Vagina (tissue), 2 donors: Measurements from ENCODE around the gene MYH9.

Experiments used
- POLR2A ChIP-seq, 2 donors: fragments of 450-650 bp; IDR thresholded peaks; one replicate each; pipeline ENCODE4 v1.6.1; 2017; ENCODE audit warnings: antibody characterized with exemption in 2 of 2, mild to moderate bottlenecking in 2 of 2, moderate library complexity in 2 of 2
- TF ChIP-seq, protein P1 (sequence below), 3 experiments: fragments of 450-650 bp in 2 of 3; fragments of 200-600 bp in 1 of 3; sonication (generic) in 1 of 3; IDR thresholded peaks; one replicate each; pipeline ENCODE4 v1.5.1; 2017 to 2019; ENCODE audit warnings: antibody characterized with exemption in 3 of 3, mild to moderate bottlenecking in 2 of 3, moderate library complexity in 2 of 3

DNA sequence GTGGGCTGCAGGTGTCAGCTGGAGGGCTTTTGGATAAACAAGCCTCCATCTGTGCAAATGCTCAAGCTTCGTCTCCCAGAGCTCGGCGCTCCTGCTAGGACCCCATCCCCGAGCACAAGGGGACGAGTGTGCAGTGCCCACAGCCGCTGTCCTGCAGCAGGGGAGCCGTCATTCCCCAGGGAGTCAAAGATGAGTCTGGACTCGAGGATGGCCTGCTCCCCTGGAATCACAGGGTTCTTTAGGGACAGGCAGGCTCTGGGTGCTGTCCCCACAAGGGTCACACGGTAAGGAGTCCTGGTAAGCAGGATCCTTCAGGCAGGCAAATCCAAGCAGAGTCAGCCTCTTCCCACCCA, 84.7 kb downstream of the MYH9 start:
- TF ChIP-seq, protein P1, sequence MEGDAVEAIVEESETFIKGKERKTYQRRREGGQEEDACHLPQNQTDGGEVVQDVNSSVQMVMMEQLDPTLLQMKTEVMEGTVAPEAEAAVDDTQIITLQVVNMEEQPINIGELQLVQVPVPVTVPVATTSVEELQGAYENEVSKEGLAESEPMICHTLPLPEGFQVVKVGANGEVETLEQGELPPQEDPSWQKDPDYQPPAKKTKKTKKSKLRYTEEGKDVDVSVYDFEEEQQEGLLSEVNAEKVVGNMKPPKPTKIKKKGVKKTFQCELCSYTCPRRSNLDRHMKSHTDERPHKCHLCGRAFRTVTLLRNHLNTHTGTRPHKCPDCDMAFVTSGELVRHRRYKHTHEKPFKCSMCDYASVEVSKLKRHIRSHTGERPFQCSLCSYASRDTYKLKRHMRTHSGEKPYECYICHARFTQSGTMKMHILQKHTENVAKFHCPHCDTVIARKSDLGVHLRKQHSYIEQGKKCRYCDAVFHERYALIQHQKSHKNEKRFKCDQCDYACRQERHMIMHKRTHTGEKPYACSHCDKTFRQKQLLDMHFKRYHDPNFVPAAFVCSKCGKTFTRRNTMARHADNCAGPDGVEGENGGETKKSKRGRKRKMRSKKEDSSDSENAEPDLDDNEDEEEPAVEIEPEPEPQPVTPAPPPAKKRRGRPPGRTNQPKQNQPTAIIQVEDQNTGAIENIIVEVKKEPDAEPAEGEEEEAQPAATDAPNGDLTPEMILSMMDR (IDR thresholded peaks at IDR 0.05), result no peak
- no peak for TF ChIP-seq POLR2A (IDR thresholded peaks at IDR 0.05)
